K562 (cell line): ENCODE results near the gene LMOD1. TPM values are rescaled to one million over a fixed set of nuclear protein-coding genes. Genes with fewer than 3 reads are reported as not detected.
A peak's percentile ranks its signal among the peaks of the same experiment; 100 is the strongest.

Experiments used
- ATAC-seq: fragments of 200-7000 bp; cut with Tn5 transposase; 3 replicates; pipeline ENCODE4 v1.9.1; 2020; ENCODE audit warnings: moderate library complexity
- BruUV-seq: library from RNA; stranded (reverse); fragments of 400-500 nt; replicated peaks from 2 replicates; lab custom pipeline; 2021; lab: Mats Ljungman, UMichigan
- CTCF ChIA-PET: fragments of 300-600 bp; formaldehyde crosslinking; extraction: SDS; loops from one replicate; lab custom pipeline; 2021; ENCODE audit warnings: low intra/inter-chr PET ratio; lab: Yijun Ruan, JAX
- POLR2A ChIA-PET: fragments of 300-600, 350-650 bp; sonication (Branson Sonifier 250); formaldehyde crosslinking; extraction: SDS; loops from one replicate; lab custom pipeline; 2021; ENCODE audit warnings: antibody characterized with exemption, inconsistent platforms; lab: Yijun Ruan, JAX
- DNase-seq, 4 experiments: peaks; one replicate each; pipeline versions ENCODE4 v3.0.0 to v3.0.0-alpha.2; 2011 to 2018; ENCODE audit warnings: low spot score in 3 of 4, mixed read lengths in 3 of 4; ENCODE audit errors: extremely low read depth in 1 of 4
- FAIRE-seq: peaks from 2 replicates; lab custom pipeline; 2011; peaks lifted over from hg19 to GRCh38; lab: Jason Lieb, UNC
- H2AFZ ChIP-seq: 2 replicates; pipeline ENCODE4 v1.6.0; 2011; ENCODE audit warnings: low read depth, low read length, control low read depth, inconsistent platforms
- H3K27ac ChIP-seq: fragments of 200-600 bp; 3 replicates; pipeline ENCODE4 v1.8.0; 2011; ENCODE audit warnings: low read depth, mild to moderate bottlenecking, control low read depth, inconsistent platforms, low read length, moderate library complexity, mixed read lengths; ENCODE audit errors: extremely low read depth
- H3K27me3 ChIP-seq, 2 experiments: fragments of 300-600 bp in 1 of 2; 2 replicates in 1 of 2; 3 replicates in 1 of 2; pipeline versions ENCODE4 v1.6.0 to v1.8.0; 2011; ENCODE audit warnings: inconsistent platforms in 2 of 2, low read length in 2 of 2, mild to moderate bottlenecking in 1 of 2, mixed read lengths in 1 of 2, moderate library complexity in 1 of 2; ENCODE audit not compliant: control insufficient read depth in 2 of 2, insufficient read depth in 2 of 2
- H3K36me3 ChIP-seq: fragments of 300-600 bp; 3 replicates; pipeline ENCODE4 v1.8.0; 2011; ENCODE audit warnings: mild to moderate bottlenecking, low read length, inconsistent platforms; ENCODE audit not compliant: control insufficient read depth, insufficient read depth
- H3K4me1 ChIP-seq, 2 experiments: fragments of 200-600 bp in 1 of 2; replicated peaks in 1 of 2; 2 replicates in 1 of 2; 3 replicates in 1 of 2; pipeline versions ENCODE4 v1.5.1 to v1.8.0; 2011; ENCODE audit warnings: inconsistent platforms in 2 of 2, low read length in 2 of 2, mild to moderate bottlenecking in 1 of 2, mixed read lengths in 1 of 2, moderate library complexity in 1 of 2; ENCODE audit not compliant: control insufficient read depth in 2 of 2, insufficient read depth in 2 of 2
- H3K4me2 ChIP-seq: 2 replicates; pipeline ENCODE4 v1.6.1; 2011; ENCODE audit warnings: low read length, control low read depth, inconsistent platforms, mixed read lengths; ENCODE audit not compliant: insufficient read depth
- H3K4me3 ChIP-seq: fragments of 200-600 bp; sonication (generic), shearing (Covaris generic); 2 replicates; pipeline ENCODE4 v1.5.1; 2016; ENCODE audit warnings: control low read depth, inconsistent platforms
- H3K79me2 ChIP-seq: fragments of 200-600 bp; 3 replicates; pipeline ENCODE4 v1.8.0; 2011; ENCODE audit warnings: low read length, inconsistent platforms; ENCODE audit not compliant: control insufficient read depth, insufficient read depth
- H3K9ac ChIP-seq, 2 experiments: 2 replicates each; pipeline versions ENCODE4 v1.6.0 to v1.6.1; 2011; ENCODE audit warnings: low read depth in 2 of 2, low read length in 2 of 2, control low read depth in 1 of 2, inconsistent platforms in 1 of 2, mild to moderate bottlenecking in 1 of 2, mixed read lengths in 1 of 2; ENCODE audit not compliant: insufficient read depth in 1 of 2
- H3K9me1 ChIP-seq: one replicate; pipeline ENCODE4 v1.6.0; 2011; ENCODE audit warnings: inconsistent platforms, mild to moderate bottlenecking, low read length, moderate library complexity; ENCODE audit not compliant: control insufficient read depth, insufficient read depth
- H3K9me3 ChIP-seq: replicated peaks from 2 replicates; pipeline ENCODE4 v1.5.1; 2011; ENCODE audit warnings: low read depth, low read length, inconsistent platforms; ENCODE audit not compliant: control insufficient read depth, insufficient read depth
- H4K20me1 ChIP-seq: replicated peaks from 2 replicates; pipeline ENCODE4 v1.6.1; 2011; ENCODE audit warnings: low read length, inconsistent platforms, mixed read lengths; ENCODE audit not compliant: control insufficient read depth, insufficient read depth
- CEBPZ ChIP-seq: fragments of 150-350 bp; IDR thresholded peaks from 2 replicates; pipeline ENCODE4 v1.6.1; 2014; ENCODE audit warnings: low read depth, mild to moderate bottlenecking, low read length, borderline replicate concordance
- CTCF ChIP-seq, 3 experiments: IDR thresholded peaks in 2 of 3; conservative IDR thresholded peaks in 1 of 3; 2 replicates each; pipeline ENCODE4 v1.5.1; 2011 to 2012; ENCODE audit warnings: low read length in 3 of 3, mild to moderate bottlenecking in 3 of 3, control low read depth in 2 of 3, improper control_type of control experiment in 1 of 3, inconsistent platforms in 1 of 3, low read depth in 1 of 3, mixed read lengths in 1 of 3, moderate library complexity in 1 of 3; ENCODE audit not compliant: insufficient read depth in 2 of 3
- HMBOX1 ChIP-seq: sonication (generic); IDR thresholded peaks from 2 replicates; pipeline ENCODE4 v1.6.1; 2016
- RAD21 ChIP-seq, 2 experiments: fragments of 250-450 bp in 1 of 2; fragments of 450-650 bp in 1 of 2; sonication (Bioruptor Pico) in 1 of 2; formaldehyde crosslinking in 1 of 2; IDR thresholded peaks in 1 of 2; conservative IDR thresholded peaks in 1 of 2; 2 replicates each; pipeline versions ENCODE4 v1.4.0 to v1.8.0; 2020 to 2022; ENCODE audit warnings: mild to moderate bottlenecking in 2 of 2, moderate library complexity in 1 of 2
- RBM34 ChIP-seq: fragments of 200-400 bp; formaldehyde crosslinking; IDR thresholded peaks from 2 replicates; pipeline ENCODE4 v1.6.1; 2018; ENCODE audit warnings: low read length, borderline replicate concordance; ENCODE audit not compliant: insufficient read depth
- ZNF778 ChIP-seq: fragments of 450-650 bp; formaldehyde crosslinking; IDR thresholded peaks from 2 replicates; pipeline ENCODE4 v1.4.0; 2020; ENCODE audit warnings: mild to moderate bottlenecking, moderate library complexity
- whole genome bisulfite sequencing: fragments of 100-300 bp; shearing (Covaris generic); methylation state at CpG from one replicate; pipeline ENCODE4 v1.1.6; 2016; ENCODE audit warnings: low coverage, mixed read lengths; ENCODE audit not compliant: insufficient coverage; ENCODE audit errors: missing lambda C conversion rate; 5-methylcytosine and 5-hydroxymethylcytosine counted together
- in situ Hi-C: fragments of 300-500 bp; cut with MboI; formaldehyde crosslinking; loops from 4 replicates; pipeline ENCODE4 v1.15.0; 2018; ENCODE audit warnings: inconsistent platforms, mixed read lengths
- intact Hi-C: fragments of 100-400 bp; cut with micrococcal nuclease; formaldehyde crosslinking; loops from 2 replicates; pipeline ENCODE4 v1.14.2; 2022
- polyA plus RNA-seq, 8 experiments: library from polyadenylated mRNA; depleted of rRNA in 4 of 8; stranded (reverse) in 5 of 8; unstranded in 3 of 8; fragments of >200 nt; fragmentation: Nextera tagmentation in 2 of 8; fragmentation: Illumina TruSeq in 1 of 8; extraction: Ambion mirVana in 2 of 8; extraction: Trizol in 1 of 8; gene quantifications; 2 replicates each; pipeline versions ENCODE4 v1.2.1 to v1.2.3, GENCODE V29; 2011 to 2014; ENCODE audit warnings: inconsistent platforms in 1 of 8, missing spikeins in 1 of 8
- total RNA-seq, 7 experiments: library from RNA; depleted of rRNA in 6 of 7; stranded (reverse); fragments of >200 nt in 6 of 7; fragmentation: Illumina TruSeq in 2 of 7; extraction: Trizol in 2 of 7; gene quantifications; 2 replicates each; pipeline versions ENCODE4 v1.2.1 to v1.2.3, GENCODE V29; 2011 to 2021; ENCODE audit warnings: low replicate concordance in 1 of 7

Gene LMOD1
- total and polyA plus RNA-seq, 9 of the 15 experiments (the other 6 are each of a cell fraction or from before 2014, with no cell fraction given), result 0.03 to 0.54 (median 0.38) TPM; not detected in 1

GRCh38 chr1:201947697-201948008 lies 1.3 kb upstream of the LMOD1 start:
- no TSS peak for BruUV-seq
- Histone ChIP-seq H3K36me3 (no peaks in the 10 kb centered on the region), H3K4me3 (no peak overlapping the region), H3K9me1 (no peaks in the 10 kb centered on the region), H3K9ac (peak overlapping the region in 1 of 2 experiments; percentile 39; a peak in 1 of 4 replicates), H3K4me2 (peak overlapping the region; percentile 78; the same call in 1 of the 2 replicates), H3K27ac (no peak overlapping the region), H3K4me1 (peaks cover 17 to 25% of the 10 kb centered on the region in 2 experiments; a peak in 4 of 5 replicates), H3K9me3 (no peaks in the 10 kb centered on the region), H3K79me2 (no peaks in the 10 kb centered on the region), H2AFZ (peak overlapping the region; percentile 89), H4K20me1 (no peaks in the 10 kb centered on the region), H3K27me3 (no peaks in the 10 kb centered on the region)
- peak in 2 of 4 experiments; percentile 32 to 46 for DNase-seq
- peak; percentile 60 for ATAC-seq
- 16% methylated on average over 3 of the region's 3 CpGs for WGBS
- ChIA-PET CTCF (no interaction called here), POLR2A (no interaction called here)
- peak; percentile 38; the same call in 1 of the 2 replicates for TF ChIP-seq HMBOX1
- TF ChIP-seq ZNF778 (CRISPR knock-in tag), result no peak
- peak; percentile 25 to 71 (median 33); a peak in 4 of 6 replicates for TF ChIP-seq CTCF (IDR thresholded peaks at IDR 0.05 in 2 of 3, conservative IDR thresholded peaks at IDR 0.05 in 1 of 3; ENCODE audit: insufficient read depth in 2 of 3, low read depth in 1 of 3, low read length in 3 of 3)
- no peak; a peak in 1 of 4 replicates for TF ChIP-seq RAD21 (CRISPR knock-in tag; conservative IDR thresholded peaks at IDR 0.05 in 1 of 2, IDR thresholded peaks at IDR 0.05 in 1 of 2)
- TF ChIP-seq CEBPZ, result no peak
- no peak for TF ChIP-seq RBM34
- FAIRE-seq, result peak; percentile 19
- in situ Hi-C loops, result no loop called here
- intact Hi-C loops, result no loop called here
